Gastrocnemius medialis (tissue), 4 donors: ENCODE data around the gene ALOX5. TPM values are rescaled to one million over a fixed set of nuclear protein-coding genes. Genes with fewer than 3 reads are reported as not detected.

Experiments used
- ATAC-seq, 2 donors: fragments of 150-250 bp; one replicate each; pipeline ENCODE4 v1.9.1; 2016
- DNase-seq, 2 donors: peaks; one replicate each; pipeline ENCODE4 v3.0.0-alpha.2; 2019
- H3K27ac ChIP-seq, 4 donors: fragments of 200-600 bp; sonication (generic); 1 replicate in 1 of 4; 2 replicates in 3 of 4; pipeline ENCODE4 v1.5.1; 2016 to 2018; ENCODE audit warnings: mild to moderate bottlenecking in 2 of 4, moderate library complexity in 1 of 4
- H3K27me3 ChIP-seq, 3 donors: fragments of 200-600 bp; sonication (generic) in 2 of 3; 1 replicate in 1 of 3; 2 replicates in 2 of 3; pipeline versions ENCODE4 v1.5.1 to v1.6.0; 2016 to 2019; ENCODE audit warnings: mild to moderate bottlenecking in 1 of 3, moderate library complexity in 1 of 3
- H3K36me3 ChIP-seq, 2 donors: fragments of 200-600 bp; sonication (generic) in 1 of 2; one replicate each; pipeline ENCODE4 v1.5.1; 2017 to 2018
- H3K4me1 ChIP-seq, 2 donors: fragments of 200-600 bp; sonication (generic) in 1 of 2; one replicate each; pipeline ENCODE4 v1.5.1; 2016 to 2017; ENCODE audit warnings: mild to moderate bottlenecking in 2 of 2
- H3K4me3 ChIP-seq, 4 donors: fragments of 200-600 bp; sonication (generic) in 3 of 4; 1 replicate in 1 of 4; 2 replicates in 3 of 4; pipeline ENCODE4 v1.5.1; 2016 to 2019; ENCODE audit warnings: mild to moderate bottlenecking in 2 of 4
- H3K9me3 ChIP-seq, 3 donors: fragments of 200-600 bp; sonication (generic) in 2 of 3; 1 replicate in 1 of 3; 2 replicates in 2 of 3; pipeline ENCODE4 v1.5.1; 2016 to 2019
- POLR2A ChIP-seq, 2 donors: fragments of 450-650 bp; IDR thresholded peaks; one replicate each; pipeline ENCODE4 v1.6.1; 2017; ENCODE audit warnings: antibody characterized with exemption in 2 of 2, mild to moderate bottlenecking in 2 of 2, moderate library complexity in 2 of 2
- in situ Hi-C, 4 donors: fragments of 200-750 bp; cut with MboI; loops; one replicate each; pipeline versions ENCODE4 v1.15.0 to v1.8.0; 2017; ENCODE audit warnings: low sequenced_read_pairs in 4 of 4
- intact Hi-C: fragments of 100-400 bp; cut with DNase I; formaldehyde crosslinking; loops from one replicate; pipeline ENCODE4 v1.15.1; 2023; ENCODE audit warnings: low total_unique reads
- total RNA-seq, 4 donors: library from RNA; depleted of rRNA; stranded (reverse); fragments of >200 nt; gene quantifications; one replicate each; pipeline versions ENCODE4 v1.1.0 to v1.2.3, GENCODE V29; 2016
- TF ChIP-seq, protein P1 (sequence below), 5 experiments: fragments of 450-650 bp in 3 of 5; fragments of 200-600 bp in 2 of 5; sonication (generic) in 2 of 5; IDR thresholded peaks in 4 of 5; conservative IDR thresholded peaks in 1 of 5; 1 replicate in 4 of 5; 2 replicates in 1 of 5; pipeline ENCODE4 v1.5.1; 2016 to 2019; ENCODE audit warnings: antibody characterized with exemption in 5 of 5, mild to moderate bottlenecking in 3 of 5, moderate library complexity in 3 of 5

ALOX5 gene
- total RNA-seq, 4 donors from 2014 or later = 1.5 to 10.8 (median 4.2) TPM

- in situ Hi-C loops = loop anchor here in 1 of 4 donors (25.0 kb wide), 1 partner anchor 95 kb away; a partner anchor contains a TSS
- Histone ChIP-seq H3K36me3 (no peaks in the 10 kb centered on the region), H3K4me3 (no peak overlapping the region), H3K27ac (no peak overlapping the region), H3K9me3 (no peaks in the 10 kb centered on the region), H3K4me1 (peaks cover 13 to 16% of the 10 kb centered on the region in 2 donors), H3K27me3 (peaks cover 0 to 3% (median 0%) of the 10 kb centered on the region in 3 donors)
- no peak for TF ChIP-seq POLR2A (IDR thresholded peaks at IDR 0.05)
- TF ChIP-seq, protein P1, sequence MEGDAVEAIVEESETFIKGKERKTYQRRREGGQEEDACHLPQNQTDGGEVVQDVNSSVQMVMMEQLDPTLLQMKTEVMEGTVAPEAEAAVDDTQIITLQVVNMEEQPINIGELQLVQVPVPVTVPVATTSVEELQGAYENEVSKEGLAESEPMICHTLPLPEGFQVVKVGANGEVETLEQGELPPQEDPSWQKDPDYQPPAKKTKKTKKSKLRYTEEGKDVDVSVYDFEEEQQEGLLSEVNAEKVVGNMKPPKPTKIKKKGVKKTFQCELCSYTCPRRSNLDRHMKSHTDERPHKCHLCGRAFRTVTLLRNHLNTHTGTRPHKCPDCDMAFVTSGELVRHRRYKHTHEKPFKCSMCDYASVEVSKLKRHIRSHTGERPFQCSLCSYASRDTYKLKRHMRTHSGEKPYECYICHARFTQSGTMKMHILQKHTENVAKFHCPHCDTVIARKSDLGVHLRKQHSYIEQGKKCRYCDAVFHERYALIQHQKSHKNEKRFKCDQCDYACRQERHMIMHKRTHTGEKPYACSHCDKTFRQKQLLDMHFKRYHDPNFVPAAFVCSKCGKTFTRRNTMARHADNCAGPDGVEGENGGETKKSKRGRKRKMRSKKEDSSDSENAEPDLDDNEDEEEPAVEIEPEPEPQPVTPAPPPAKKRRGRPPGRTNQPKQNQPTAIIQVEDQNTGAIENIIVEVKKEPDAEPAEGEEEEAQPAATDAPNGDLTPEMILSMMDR (IDR thresholded peaks at IDR 0.05 in 4 of 5, conservative IDR thresholded peaks at IDR 0.05 in 1 of 5) = no peak
- intact Hi-C loops = no loop called here
- ATAC-seq = no peak
- no peak for DNase-seq
Observed at GRCh38 chr10:45442662-45443061, 68.6 kb downstream of the ALOX5 start.

DNA sequence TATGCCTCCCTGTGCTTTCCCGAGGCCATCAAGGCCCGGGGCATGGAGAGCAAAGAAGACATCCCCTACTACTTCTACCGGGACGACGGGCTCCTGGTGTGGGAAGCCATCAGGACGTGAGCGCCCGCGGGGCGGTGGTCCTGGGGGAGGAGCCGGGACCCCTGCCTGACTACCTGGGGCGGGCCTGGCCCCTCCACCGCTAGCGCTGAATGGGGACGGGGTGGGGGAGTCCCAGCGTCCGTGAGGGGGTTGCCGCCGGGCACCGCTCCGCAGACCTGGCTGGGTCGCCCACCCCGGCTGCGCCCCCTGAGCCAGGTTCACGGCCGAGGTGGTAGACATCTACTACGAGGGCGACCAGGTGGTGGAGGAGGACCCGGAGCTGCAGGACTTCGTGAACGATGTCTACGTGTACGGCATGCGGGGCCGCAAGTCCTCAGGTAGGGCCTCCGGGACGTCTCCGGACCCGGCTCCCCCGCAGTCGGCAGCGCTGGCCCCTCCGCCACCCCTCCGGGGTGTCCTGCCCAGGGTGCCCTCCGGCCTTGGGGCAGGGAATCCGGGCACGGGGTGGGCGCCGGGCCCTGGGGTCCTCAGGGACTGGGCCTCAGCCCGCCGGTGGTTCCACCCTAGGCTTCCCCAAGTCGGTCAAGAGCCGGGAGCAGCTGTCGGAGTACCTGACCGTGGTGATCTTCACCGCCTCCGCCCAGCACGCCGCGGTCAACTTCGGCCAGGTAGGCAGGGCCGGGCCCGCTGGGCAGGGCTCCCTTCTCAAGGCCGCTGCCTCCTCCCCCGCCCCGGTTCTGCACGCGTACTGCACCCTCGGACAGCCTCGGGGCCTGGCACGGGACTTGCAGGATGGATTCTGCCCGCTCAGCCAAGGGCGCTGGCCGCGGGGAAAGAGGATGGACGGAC is 69.3 kb downstream of the ALOX5 start:
- H3K27me3 ChIP-seq = peaks cover 0 to 3% (median 0%) of the 10 kb centered on the region in 3 donors
- intact Hi-C loops = loop anchor here (2.0 kb wide), 1 partner anchor 23 kb away; no protein-coding TSS in a partner anchor
- DNase-seq (no peak), ATAC-seq (no peak)
- TF ChIP-seq, protein P1 (IDR thresholded peaks at IDR 0.05 in 4 of 5, conservative IDR thresholded peaks at IDR 0.05 in 1 of 5) = no peak
- no peak for TF ChIP-seq POLR2A (IDR thresholded peaks at IDR 0.05)
- peaks cover 13 to 16% of the 10 kb centered on the region in 2 donors for H3K4me1 ChIP-seq
- in situ Hi-C loops = loop anchor here in 1 of 4 donors (25.0 kb wide), 1 partner anchor 94 kb away; a partner anchor contains a TSS
- H3K4me3 ChIP-seq = no peak overlapping the region
- no peaks in the 10 kb centered on the region for H3K36me3 ChIP-seq
- no peak overlapping the region for H3K27ac ChIP-seq
- no peaks in the 10 kb centered on the region for H3K9me3 ChIP-seq

- in situ Hi-C loops = loop anchor here in 1 of 4 donors (25.0 kb wide), 1 partner anchor 93 kb away; a partner anchor contains a TSS
- H3K4me3 ChIP-seq = no peak overlapping the region
Observed at GRCh38 chr10:45444022-45444421, 70.0 kb downstream of the ALOX5 start.

GRCh38 chr10:45444976-45445898 is 71.2 kb downstream of the ALOX5 start:
- Histone ChIP-seq H3K36me3 (no peaks in the 10 kb centered on the region), H3K4me1 (peaks cover 13 to 16% of the 10 kb centered on the region in 2 donors), H3K9me3 (no peaks in the 10 kb centered on the region), H3K27ac (peak overlapping the region; percentile 66 to 85 (median 68)), H3K27me3 (no peaks in the 10 kb centered on the region), H3K4me3 (no peak overlapping the region)
- TF ChIP-seq, protein P1 (IDR thresholded peaks at IDR 0.05 in 4 of 5, conservative IDR thresholded peaks at IDR 0.05 in 1 of 5) = no peak
- TF ChIP-seq POLR2A (IDR thresholded peaks at IDR 0.05) = no peak
- in situ Hi-C loops (loop anchor here in 1 of 4 donors (25.0 kb wide), 1 partner anchor 92 kb away; a partner anchor contains a TSS), intact Hi-C loops (loop anchor here (2.0 kb wide), 1 partner anchor 24 kb away; no protein-coding TSS in a partner anchor)
- DNase-seq = peak; percentile 78 to 80
- ATAC-seq = peak; percentile 99

More at GRCh38 chr10:45444022-45444421, 70.0 kb downstream of the ALOX5 start:
- Histone ChIP-seq H3K27ac (no peak overlapping the region), H3K4me1 (peaks cover 13 to 16% of the 10 kb centered on the region in 2 donors), H3K36me3 (no peaks in the 10 kb centered on the region), H3K27me3 (peaks cover 0 to 3% (median 0%) of the 10 kb centered on the region in 3 donors), H3K9me3 (no peaks in the 10 kb centered on the region)
- ATAC-seq (no peak), DNase-seq (no peak)
- intact Hi-C loops = loop anchor here (2.0 kb wide), 1 partner anchor 23 kb away; no protein-coding TSS in a partner anchor
- TF ChIP-seq, protein P1 (IDR thresholded peaks at IDR 0.05 in 4 of 5, conservative IDR thresholded peaks at IDR 0.05 in 1 of 5) = no peak
- TF ChIP-seq POLR2A (IDR thresholded peaks at IDR 0.05) = no peak
